Endodermal cell (in vitro differentiated cells): ENCODE data around the gene GSTA5. TPM values are rescaled to one million over a fixed set of nuclear protein-coding genes. Genes with fewer than 3 reads are reported as not detected.
A peak's percentile ranks its signal among the peaks of the same experiment; 100 is the strongest.
"Not testable (repeated sequence)": the region's sequence is repeated elsewhere in the genome, so short reads cannot be mapped to it uniquely, and the experiment has no call there.

Source experiments
- DNase-seq: peaks from one replicate; pipeline ENCODE4 v3.0.0-alpha.2; 2017
- H3K27ac ChIP-seq: 2 replicates; pipeline ENCODE4 v1.5.1; 2013; ENCODE audit warnings: mild to moderate bottlenecking, low read depth, low read length, moderate library complexity
- H3K27me3 ChIP-seq: 2 replicates; pipeline ENCODE4 v1.6.1; 2013; ENCODE audit warnings: mild to moderate bottlenecking, low read length, moderate library complexity; ENCODE audit not compliant: insufficient read depth, control insufficient read depth, poor library complexity, severe bottlenecking
- H3K36me3 ChIP-seq: 2 replicates; pipeline ENCODE4 v1.7.0; 2013; ENCODE audit warnings: mild to moderate bottlenecking, low read length, moderate library complexity; ENCODE audit not compliant: control insufficient read depth, insufficient read depth
- H3K4me1 ChIP-seq: one replicate; pipeline ENCODE4 v1.7.0; 2013; ENCODE audit warnings: low read length; ENCODE audit not compliant: control insufficient read depth, insufficient read depth
- H3K4me3 ChIP-seq: 2 replicates; pipeline ENCODE4 v1.5.1; 2013; ENCODE audit warnings: mild to moderate bottlenecking, low read length, moderate library complexity
- H3K9ac ChIP-seq: 2 replicates; pipeline ENCODE4 v1.6.1; 2013; ENCODE audit warnings: mild to moderate bottlenecking, low read length, moderate library complexity; ENCODE audit not compliant: poor library complexity, severe bottlenecking; ENCODE audit errors: extremely low read depth
- H3K9me3 ChIP-seq: 2 replicates; pipeline ENCODE4 v1.6.1; 2013; ENCODE audit warnings: mild to moderate bottlenecking, low read length, moderate library complexity; ENCODE audit not compliant: control insufficient read depth
- H3K27ac Mint-ChIP-seq: 2 replicates; pipeline ENCODE4 v1.8.0; 2020; ENCODE audit warnings: mixed read lengths
- H3K27me3 Mint-ChIP-seq: 2 replicates; pipeline ENCODE4 v1.8.0; 2021; ENCODE audit warnings: mild to moderate bottlenecking, mixed read lengths; ENCODE audit not compliant: insufficient read depth
- H3K36me3 Mint-ChIP-seq: 2 replicates; pipeline ENCODE4 v1.8.0; 2020; ENCODE audit warnings: low read depth, mixed read lengths
- H3K4me1 Mint-ChIP-seq: 2 replicates; pipeline ENCODE4 v1.8.0; 2020; ENCODE audit warnings: mixed read lengths
- H3K4me3 Mint-ChIP-seq: 2 replicates; pipeline ENCODE4 v1.8.0; 2020; ENCODE audit warnings: mild to moderate bottlenecking, moderate library complexity, mixed read lengths
- H3K9me3 Mint-ChIP-seq: 2 replicates; pipeline ENCODE4 v1.8.0; 2020; ENCODE audit warnings: mild to moderate bottlenecking, mixed read lengths
- WGBS, 2 experiments: methylation state at CpG; one replicate each; pipeline versions ENCODE4 v1.1.5 to v1.1.7; 2013; ENCODE audit warnings: missing lambda C conversion rate in 2 of 2, mixed read lengths in 1 of 2; ENCODE audit not compliant: insufficient coverage in 1 of 2, insufficient read length in 1 of 2; 5-methylcytosine and 5-hydroxymethylcytosine counted together
- total RNA-seq, 2 donors: library from RNA; stranded (reverse); fragmentation: NEBNext Ultra II Directional in 1 of 2; extraction: Animal tissue kit (Norgen Biotek cat#: 25700) in 1 of 2; gene quantifications; 2 replicates in 1 of 2; 3 replicates in 1 of 2; pipeline ENCODE4 v1.2.1, GENCODE V29; 2021
- TF ChIP-seq, protein P1 (sequence below): fragments of 200-600 bp; sonication (generic); conservative IDR thresholded peaks from 2 replicates; pipeline ENCODE4 v1.5.0; 2021; ENCODE audit warnings: antibody characterized with exemption, mild to moderate bottlenecking

Gene GSTA5
- total RNA-seq, 2 donors from 2014 or later = not detected

DNA sequence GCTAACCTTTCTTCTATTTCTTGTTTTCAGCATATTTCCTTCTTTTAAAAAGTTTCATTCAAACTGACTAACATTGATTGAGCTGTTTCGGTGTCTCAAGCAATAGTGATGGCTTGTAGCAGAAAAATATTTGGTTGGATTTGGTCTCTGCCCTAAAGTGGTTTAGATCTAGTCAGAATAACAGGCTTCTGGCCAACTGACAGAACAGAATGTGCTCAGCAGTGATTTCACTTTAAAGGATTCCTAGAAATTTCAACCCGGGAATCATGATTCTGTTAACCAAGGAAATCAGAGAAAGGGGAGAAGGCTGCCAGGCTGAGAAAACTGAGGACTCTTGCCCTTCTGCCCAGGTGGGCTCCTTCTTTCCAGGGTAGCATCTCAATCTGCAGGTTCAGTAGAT lies 20.4 kb downstream of the GSTA5 start:
- H3K27me3 Mint-ChIP-seq = peaks cover 2% of the 10 kb centered on the region
- H3K4me3 Mint-ChIP-seq = no peak overlapping the region

DNA sequence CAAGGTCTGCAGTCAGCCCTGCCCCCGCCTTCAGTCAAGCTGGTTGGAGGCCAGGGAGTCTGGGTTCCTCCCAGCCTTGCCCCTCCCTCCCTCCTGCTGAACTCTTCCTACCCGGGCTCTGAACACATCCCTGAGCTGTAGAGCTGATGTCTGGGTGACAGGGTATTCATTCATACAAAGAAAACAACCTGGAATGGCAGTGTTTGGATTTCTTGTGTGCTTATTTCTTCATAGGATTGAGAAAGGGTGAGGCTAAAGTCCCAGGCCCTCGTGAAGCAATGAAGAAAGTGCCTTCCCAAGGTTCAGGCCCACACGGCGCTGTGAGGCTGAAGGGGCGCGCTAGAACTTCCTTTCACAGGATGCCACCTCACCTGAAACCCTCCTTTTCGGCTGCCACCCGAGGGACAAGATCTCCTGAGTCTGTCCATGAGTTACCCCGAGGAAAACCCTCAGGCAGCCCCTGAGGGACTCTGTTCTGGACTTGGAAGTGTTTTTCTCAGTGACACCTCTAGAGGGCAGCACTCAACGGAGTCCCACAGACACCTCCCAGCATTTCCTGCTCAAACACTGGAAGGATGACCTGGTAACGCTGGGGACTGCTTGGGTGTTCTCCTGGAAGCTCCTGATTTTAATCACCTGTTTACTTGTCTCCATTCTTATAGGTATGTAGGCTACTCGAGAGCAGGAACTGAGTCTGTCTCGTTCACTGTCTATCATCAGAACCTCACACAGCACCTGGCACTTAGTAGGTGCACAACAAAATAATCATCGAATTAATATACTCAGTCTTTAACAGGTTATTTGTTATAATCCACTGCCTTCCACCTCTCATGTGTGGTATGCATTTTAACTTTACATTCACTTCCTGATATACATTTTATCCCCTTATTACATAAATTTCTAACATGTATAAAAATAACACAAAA lies 25.2 kb downstream of the GSTA5 start:
- H3K4me1 Mint-ChIP-seq = peaks cover 4% of the 10 kb centered on the region
- H3K27me3 ChIP-seq = no peaks in the 10 kb centered on the region
- no peaks in the 10 kb centered on the region for H3K9me3 Mint-ChIP-seq
- H3K36me3 Mint-ChIP-seq = no peaks in the 10 kb centered on the region
- H3K4me1 ChIP-seq = no peaks in the 10 kb centered on the region
- TF ChIP-seq, protein P1, sequence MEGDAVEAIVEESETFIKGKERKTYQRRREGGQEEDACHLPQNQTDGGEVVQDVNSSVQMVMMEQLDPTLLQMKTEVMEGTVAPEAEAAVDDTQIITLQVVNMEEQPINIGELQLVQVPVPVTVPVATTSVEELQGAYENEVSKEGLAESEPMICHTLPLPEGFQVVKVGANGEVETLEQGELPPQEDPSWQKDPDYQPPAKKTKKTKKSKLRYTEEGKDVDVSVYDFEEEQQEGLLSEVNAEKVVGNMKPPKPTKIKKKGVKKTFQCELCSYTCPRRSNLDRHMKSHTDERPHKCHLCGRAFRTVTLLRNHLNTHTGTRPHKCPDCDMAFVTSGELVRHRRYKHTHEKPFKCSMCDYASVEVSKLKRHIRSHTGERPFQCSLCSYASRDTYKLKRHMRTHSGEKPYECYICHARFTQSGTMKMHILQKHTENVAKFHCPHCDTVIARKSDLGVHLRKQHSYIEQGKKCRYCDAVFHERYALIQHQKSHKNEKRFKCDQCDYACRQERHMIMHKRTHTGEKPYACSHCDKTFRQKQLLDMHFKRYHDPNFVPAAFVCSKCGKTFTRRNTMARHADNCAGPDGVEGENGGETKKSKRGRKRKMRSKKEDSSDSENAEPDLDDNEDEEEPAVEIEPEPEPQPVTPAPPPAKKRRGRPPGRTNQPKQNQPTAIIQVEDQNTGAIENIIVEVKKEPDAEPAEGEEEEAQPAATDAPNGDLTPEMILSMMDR = peak; percentile 82
- H3K4me3 Mint-ChIP-seq = no peak overlapping the region
- peak; percentile 89 for DNase-seq
- H3K27ac Mint-ChIP-seq = no peak overlapping the region
- 53 to 57% methylated on average over 10 to 15 of the region's 15 CpGs for WGBS, 2 experiments
- no peaks in the 10 kb centered on the region for H3K9me3 ChIP-seq
- no peaks in the 10 kb centered on the region for H3K27me3 Mint-ChIP-seq
- no peak overlapping the region for H3K27ac ChIP-seq
- no peak overlapping the region for H3K4me3 ChIP-seq
- no peaks in the 10 kb centered on the region for H3K36me3 ChIP-seq
- no peak overlapping the region for H3K9ac ChIP-seq

More for the DNA sequence above, 20.4 kb downstream of the GSTA5 start:
- TF ChIP-seq, protein P1 = no peak
- no peaks in the 10 kb centered on the region for H3K27me3 ChIP-seq
- no peak overlapping the region for H3K9ac ChIP-seq
- peaks cover 14% of the 10 kb centered on the region for H3K9me3 Mint-ChIP-seq
- H3K4me1 ChIP-seq = no peaks in the 10 kb centered on the region
- no peak for DNase-seq
- H3K4me1 Mint-ChIP-seq = peaks cover 3% of the 10 kb centered on the region
- no peak overlapping the region for H3K27ac ChIP-seq
- H3K9me3 ChIP-seq = no peaks in the 10 kb centered on the region
- no peaks in the 10 kb centered on the region for H3K36me3 ChIP-seq
- no peak overlapping the region for H3K4me3 ChIP-seq
- WGBS, 2 experiments = 92 to 100% methylated on average over 1 to 2 of the region's 2 CpGs
- H3K27ac Mint-ChIP-seq = no peak overlapping the region
- peaks cover 5% of the 10 kb centered on the region for H3K36me3 Mint-ChIP-seq

DNA sequence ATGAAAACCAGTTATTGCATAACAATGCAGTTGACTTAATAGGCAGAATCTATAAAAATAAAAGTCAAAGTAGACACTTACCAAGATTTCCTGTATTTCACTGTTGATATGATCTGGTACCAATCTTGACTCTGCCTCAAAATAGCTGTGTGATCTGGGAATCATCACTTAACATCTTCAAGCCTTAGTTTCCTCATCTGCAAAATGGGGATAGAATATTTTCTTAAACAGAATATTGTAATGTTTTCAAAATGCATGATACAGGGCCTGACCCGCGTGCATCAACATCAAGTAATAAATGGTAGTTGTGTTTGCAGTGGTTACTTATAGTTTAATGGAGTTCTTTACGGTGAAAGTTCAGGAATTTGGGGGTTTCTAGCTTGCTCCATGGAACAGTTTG lies 26.1 kb downstream of the GSTA5 start:
- not testable (repeated sequence) for H3K27me3 Mint-ChIP-seq, H3K27ac Mint-ChIP-seq, H3K9ac ChIP-seq, H3K9me3 Mint-ChIP-seq, H3K27me3 ChIP-seq, H3K36me3 Mint-ChIP-seq, H3K9me3 ChIP-seq, H3K4me3 Mint-ChIP-seq, H3K27ac ChIP-seq, DNase-seq, H3K36me3 ChIP-seq, H3K4me1 Mint-ChIP-seq, H3K4me1 ChIP-seq, H3K4me3 ChIP-seq
- 77 to 93% methylated on average over 2 to 3 of the region's 3 CpGs for WGBS, 2 experiments

DNA sequence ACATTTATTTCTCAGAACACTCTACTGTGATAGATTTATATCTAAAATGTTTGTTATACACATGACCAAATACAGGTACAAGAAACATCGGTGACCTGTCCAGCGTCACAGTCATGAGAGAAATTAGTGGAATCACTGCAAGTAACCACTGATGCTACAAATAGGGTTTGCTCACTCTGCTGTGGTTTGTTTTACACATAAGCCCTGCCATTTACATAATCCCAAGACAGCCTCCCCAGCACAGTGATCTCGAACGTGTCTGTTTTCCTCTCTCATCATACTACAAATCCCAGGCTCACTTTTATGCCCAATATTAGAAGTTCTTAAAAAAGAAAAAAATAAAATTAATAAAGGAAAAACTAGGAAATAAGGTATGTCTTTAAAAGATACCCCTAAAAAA lies 30.8 kb downstream of the GSTA5 start:
- not testable (repeated sequence) for H3K4me1 ChIP-seq, H3K27ac ChIP-seq, H3K4me3 Mint-ChIP-seq, DNase-seq, H3K9me3 ChIP-seq, H3K9ac ChIP-seq, H3K27me3 Mint-ChIP-seq, H3K9me3 Mint-ChIP-seq, H3K4me3 ChIP-seq, H3K27ac Mint-ChIP-seq, H3K36me3 Mint-ChIP-seq, H3K36me3 ChIP-seq, H3K27me3 ChIP-seq
- WGBS, 2 experiments = 94% methylated on average over 2 of the region's 4 CpGs; no CpG with 5 or more reads in 1 of the 2 experiments
- H3K4me1 Mint-ChIP-seq = peaks cover 14% of the 10 kb centered on the region
